ENCODE measurements around the gene JARID2. TPM values are rescaled to one million over a fixed set of nuclear protein-coding genes. Genes with fewer than 3 reads are reported as not detected.

The JARID2 gene
- polyA plus RNA-seq, 1 donor = 13.1 TPM

DNA sequence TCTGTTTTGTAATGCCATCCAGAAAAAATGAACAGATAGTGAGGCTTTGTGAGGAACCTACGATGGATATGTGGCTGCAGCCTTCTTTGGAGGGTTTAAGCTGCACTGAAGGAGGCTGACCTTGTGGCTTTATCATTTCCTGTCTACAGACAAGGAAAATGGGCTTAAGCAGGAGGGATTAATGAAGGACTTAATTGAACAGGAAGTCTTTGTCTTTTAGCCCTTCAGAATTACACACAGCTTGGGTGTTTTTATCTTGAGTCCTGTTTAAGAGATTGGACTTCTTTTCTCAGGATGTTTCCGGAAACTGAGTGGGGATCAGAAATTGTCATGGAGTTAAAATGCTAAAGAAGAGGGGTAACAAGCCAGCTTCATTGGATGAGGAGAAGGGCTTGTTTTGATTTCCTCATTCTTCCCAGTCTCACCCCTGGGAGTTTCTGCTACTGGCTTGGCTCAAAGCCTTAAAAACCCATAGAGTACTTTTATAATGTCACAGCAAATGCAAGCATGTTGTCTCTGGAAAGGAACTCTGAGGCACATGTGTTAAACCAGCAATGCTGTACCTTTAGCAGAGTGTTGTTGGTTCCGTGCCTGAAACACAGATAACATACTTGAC lies 193.6 kb downstream of the JARID2 start:
- no peak for DNase-seq (ENCODE audit: low read depth)

DNA sequence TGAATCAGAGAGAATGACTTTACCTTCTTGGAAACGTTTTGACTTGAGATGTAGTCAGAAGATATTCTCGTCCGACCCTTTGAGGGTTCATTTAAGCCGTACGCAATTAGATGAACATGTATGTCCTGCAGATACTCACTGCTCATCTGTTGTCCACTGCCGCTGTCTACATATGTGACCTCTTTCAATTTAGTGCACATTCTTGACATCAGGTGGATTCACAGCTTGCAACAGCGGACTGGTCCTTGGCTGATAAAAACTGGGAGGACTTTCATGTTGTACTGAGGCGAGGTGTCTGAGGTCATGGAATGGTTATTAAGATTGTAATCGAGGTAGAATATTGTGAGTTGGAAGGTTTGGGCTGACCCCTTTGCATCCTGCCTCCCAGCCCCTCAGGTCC lies 194.2 kb downstream of the JARID2 start:
- DNase-seq (ENCODE audit: low read depth) = no peak

DNA sequence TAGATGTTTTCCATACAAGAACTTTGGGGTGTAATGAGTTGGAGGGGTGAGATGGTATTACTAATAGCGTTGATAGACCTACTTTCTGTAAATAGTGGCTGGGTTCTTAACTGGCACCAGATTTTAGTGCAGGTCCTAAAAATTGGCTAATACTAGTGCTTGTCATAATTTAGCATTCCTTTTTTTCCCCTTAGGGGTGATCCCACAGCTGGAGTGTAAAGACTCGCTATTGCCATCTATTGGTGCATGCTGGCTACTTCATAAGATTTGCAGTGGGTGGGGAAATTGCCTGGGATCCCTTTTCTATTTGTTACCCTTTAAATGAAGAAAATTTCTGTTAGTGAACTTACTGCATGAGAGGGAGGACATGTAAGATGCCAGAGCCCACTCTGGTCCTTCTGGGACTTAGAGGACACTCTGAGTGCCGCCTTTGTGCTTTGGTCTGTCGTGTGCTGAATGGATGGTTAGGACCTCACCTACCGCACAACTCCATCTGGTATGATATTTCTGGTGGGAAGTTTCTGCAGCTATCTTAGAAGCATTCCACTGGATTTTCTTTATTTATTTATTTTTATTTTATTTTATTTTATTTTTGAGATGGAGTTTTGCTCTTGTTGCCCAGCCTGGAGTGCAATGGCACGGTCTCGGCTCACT lies 195.5 kb downstream of the JARID2 start:
- DNase-seq (ENCODE audit: low read depth) = peak; percentile 48

DNA sequence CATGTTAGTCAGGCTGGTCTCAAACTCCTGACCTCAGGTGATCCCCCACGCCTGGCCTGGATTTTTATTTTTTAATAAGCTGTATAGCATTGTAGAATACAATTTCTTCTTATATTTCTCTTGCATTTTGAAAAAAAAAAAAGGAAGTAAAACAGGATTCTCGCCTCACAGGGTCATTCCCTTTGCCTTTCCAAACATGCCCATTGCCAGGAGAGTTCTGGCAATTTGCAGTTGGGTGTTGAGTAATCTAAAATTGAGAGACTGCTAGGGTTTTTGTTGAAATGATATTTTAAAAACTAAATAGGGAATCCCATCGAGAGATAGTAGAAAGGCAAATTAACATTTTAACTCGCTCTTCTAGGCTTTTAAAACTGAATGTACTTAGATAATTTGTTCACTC lies 196.1 kb downstream of the JARID2 start:
- no peak for DNase-seq (ENCODE audit: low read depth)

DNA sequence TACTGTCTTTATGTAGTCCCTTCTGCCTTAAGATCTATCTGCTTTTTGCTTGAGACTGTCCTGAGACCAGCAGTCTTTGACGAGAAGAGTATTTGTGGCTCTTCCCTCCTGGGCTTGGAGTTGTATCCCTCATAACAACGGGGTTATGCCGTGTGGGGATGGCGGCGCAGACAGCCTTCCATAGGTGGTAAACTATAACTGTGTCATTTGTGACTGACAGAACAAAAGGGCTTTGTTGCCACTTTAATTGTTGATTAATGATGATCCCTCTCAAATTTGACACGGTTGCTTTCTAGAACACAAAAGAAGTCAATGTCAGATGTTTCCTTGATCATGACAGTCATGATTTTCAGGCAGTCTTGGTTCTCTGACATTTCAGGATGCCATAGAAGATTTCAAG lies 196.6 kb downstream of the JARID2 start:
- no peak for DNase-seq (ENCODE audit: low read depth)

DNA sequence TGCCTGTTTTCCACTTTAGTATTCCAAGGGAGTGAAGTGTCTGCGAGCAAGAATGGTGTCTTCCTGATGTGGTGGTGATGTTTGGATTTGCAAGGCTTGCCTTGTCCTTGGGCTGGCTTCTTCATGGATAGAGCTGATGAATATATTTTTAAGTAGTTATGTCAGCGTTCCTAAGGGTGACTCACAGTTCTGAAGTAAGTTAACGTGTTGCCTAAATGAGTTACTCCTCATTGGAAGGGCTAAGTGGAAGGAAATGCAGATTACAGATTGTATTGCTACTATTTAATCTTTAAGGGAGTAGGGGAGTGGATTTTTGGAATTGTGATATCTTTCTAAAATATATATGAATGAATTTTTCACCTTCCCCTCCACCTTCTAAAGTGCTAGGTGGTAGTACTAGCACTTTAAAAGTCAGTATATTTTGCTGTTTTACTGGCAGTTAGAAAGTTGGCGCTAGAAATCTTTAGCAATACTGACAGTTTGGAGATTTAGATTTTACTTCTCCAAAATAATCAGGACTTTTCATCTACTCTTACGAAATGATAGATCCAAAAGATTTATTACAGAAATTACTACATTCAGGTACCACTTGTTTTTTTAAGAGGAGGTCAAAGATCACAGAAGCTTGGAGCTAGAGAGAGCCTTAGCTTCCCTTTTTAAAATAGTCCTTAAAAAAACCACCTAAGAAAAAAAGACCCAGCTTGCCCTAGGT lies 197.4 kb downstream of the JARID2 start:
- DNase-seq (ENCODE audit: low read depth) = no peak

DNA sequence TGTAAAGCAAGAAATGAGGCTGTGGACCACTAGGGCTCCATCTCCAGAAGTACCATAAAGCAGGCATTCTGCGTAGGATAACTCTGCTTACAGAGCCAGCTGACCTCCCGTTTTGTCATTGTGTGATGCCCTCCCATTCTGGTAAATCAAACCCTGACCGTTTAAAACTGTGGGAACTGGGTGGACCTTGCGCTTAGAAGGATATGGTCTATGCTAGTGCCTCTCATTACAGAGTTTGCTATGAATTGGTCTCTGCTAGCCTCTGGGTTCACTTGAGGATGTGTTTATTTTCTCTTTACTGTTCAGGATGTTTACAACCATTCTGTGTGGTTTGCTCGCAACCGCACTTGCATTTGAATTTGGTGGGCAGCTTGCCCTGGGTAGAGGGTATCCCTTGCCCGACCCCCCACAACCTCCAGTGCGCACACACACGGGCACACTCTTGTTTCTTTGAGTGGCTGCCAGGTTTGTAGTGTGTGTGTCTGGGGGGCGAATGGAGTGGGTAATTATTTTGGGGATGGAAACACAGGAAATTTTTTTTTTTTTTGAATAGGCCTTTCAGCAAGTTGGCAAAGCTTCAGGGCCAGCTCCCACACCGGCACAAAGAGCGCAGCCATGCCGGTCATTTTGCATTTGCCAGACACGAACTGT lies 198.3 kb downstream of the JARID2 start:
- no peak for DNase-seq (ENCODE audit: low read depth)

DNA sequence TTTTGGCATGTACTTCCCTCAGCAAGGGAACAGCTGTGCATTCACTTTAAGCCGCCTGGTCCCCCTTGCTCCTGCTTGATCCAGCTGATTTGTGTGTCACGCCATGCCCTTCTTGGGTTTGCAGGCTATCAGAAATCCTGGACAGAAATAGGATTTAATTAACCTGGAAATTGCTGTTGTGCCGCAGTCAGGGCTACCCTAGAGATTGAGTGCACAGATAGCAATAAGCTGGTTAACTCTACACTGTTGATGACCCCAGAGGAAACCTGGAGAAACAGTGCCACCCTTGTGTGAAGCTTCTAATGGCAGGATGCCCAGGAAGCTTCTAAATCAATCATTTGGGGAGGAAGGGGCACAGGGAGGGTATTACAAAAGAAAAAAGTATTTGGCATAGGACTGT lies 199.0 kb downstream of the JARID2 start:
- no peak for DNase-seq (ENCODE audit: low read depth)

DNA sequence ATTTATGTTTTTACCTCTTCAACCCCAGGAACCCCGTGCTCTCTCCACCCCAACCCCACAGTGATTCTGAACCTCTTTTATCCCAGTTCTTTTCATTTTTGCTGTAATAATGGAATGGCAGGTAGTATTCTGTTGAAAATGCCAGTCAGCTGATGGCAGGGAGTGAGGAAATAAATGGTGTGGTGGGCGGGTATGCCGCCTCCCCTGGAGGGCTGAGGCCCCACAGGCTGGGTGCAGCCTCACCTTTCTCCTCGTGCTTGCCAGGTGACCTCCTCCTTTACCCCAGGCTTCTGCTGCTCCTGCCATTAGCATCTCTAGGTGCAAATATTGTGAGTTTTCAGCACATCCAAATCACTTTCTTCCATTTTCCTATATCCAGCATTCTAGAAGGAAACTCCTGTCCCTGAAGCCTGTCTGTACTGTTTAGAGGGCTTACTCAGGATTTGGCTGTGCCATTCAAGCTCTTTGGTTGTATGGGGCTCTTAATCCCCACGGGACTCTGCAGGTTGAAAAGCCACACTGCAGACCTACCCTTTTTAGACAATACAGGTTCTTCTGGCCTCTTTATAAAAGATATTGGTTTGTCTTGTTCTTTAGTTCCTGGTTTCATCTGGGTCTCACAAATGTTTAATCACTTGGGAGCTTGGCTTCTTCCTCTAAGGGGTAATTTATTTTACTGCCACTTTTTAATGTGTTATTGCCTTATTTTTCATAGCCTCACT lies 201.8 kb downstream of the JARID2 start:
- DNase-seq (ENCODE audit: low read depth) = no peak

DNA sequence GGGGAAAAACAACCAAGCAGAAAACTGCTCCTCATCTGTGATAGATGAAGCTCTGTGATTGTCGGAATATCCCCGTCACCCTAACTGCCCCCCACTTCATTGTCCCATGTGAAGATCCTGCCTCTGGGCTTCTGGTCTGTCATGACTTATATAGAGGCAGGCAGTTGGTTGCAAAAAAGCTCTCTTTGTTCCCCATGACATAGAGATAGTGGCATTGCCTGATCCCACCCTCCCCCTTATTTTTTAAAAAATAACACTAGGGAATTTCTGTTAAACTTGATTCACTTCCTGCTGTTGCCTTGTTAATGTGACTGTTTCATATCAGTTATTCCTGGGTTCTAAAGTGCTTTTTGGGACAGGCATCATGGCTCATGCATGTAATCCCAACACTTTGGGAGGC lies 203.1 kb downstream of the JARID2 start:
- DNase-seq (ENCODE audit: low read depth) = no peak

DNA sequence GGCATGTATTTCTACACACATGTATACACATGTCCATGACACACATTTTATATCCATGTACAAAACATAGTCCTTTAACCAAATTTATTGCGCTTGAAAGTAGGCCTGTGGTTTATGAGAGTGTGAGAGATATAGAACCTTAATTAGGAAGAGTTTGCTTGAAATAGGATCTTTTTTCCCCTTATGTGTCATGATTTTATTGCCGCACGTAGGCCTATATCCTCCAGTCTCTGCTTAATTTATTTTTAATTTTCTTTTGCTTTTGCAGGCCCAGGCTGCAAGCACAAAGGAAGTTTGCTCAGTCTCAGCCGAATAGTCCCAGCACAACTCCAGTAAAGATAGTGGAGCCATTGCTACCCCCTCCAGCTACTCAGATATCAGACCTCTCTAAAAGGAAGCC lies 205.9 kb downstream of the JARID2 start:
- DNase-seq (ENCODE audit: low read depth) = no peak

DNA sequence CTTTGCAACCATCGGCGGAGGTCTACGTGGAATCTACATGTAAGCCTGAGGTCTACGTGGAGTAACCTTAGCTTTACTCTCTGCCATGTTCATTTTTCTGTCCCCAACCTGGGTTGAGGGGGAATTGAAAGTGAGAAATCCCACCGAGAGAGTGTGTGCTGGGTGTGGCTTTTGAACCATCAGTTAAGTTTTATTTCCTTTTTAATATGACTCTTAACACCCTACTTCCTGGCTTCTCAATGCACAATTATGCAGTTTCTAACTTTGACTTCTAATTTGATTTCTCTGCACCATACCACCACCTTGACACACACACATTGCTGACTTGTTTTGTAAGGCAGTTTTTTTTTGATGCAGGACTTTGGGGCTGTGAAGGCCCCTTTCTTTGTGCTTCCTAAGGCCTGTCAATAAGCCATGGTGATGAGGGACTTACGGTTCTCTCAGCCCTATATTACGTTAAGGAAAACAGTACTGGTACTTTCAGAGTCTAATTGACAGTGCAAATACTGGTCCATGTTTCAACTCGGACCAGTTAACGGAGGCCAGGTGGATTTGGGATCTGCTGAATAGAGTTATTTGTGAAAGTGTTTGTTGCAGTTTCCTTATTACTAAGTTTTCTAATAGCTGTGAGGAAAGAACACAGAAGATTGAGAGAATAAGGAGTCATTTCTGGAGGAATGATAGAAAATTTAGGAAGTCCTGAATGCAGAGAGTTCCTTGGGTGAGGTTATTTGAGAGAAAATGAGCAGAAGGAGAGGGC lies 206.5 kb downstream of the JARID2 start:
- DNase-seq (ENCODE audit: low read depth) = no peak

DNA sequence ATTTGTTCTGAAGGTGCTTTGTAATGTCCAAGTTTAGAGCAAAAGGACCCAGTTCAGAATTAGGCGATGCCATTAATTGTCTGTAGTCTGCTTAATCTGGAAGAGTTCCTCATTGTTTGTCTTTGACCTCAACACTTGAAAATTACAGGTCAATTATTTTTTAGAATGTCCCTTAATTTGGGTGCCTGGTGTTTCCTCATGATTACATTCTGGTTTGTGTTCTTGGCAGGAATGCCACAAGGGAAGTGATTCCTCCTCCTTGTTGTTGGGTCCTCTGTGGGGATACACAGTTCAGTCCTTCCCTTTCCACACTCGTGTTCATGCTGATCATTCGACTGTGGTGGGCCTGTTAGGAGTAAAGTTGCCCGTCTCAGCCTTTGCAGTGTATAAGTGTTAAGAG lies 207.3 kb downstream of the JARID2 start:
- no peak for DNase-seq (ENCODE audit: low read depth)

DNA sequence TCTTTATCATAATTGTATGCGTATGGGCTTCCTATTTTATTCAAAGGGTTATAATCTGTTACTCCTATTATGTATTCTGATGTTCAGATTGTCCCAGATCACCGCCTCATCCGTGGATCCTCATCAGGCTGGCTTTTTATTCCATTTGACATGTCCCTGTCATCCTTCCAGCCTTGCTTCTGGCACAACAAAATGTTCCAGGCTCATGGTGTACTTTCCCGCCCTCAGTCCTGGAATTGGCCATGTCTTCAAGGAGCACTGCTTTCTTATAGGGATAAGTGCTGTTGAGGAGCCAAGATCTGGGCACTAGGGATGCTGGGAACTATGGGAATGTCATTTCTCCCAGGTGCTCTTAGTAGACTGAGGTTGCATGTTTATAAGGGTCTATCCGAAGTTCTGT lies 207.8 kb downstream of the JARID2 start:
- no peak for DNase-seq (ENCODE audit: low read depth)

DNA sequence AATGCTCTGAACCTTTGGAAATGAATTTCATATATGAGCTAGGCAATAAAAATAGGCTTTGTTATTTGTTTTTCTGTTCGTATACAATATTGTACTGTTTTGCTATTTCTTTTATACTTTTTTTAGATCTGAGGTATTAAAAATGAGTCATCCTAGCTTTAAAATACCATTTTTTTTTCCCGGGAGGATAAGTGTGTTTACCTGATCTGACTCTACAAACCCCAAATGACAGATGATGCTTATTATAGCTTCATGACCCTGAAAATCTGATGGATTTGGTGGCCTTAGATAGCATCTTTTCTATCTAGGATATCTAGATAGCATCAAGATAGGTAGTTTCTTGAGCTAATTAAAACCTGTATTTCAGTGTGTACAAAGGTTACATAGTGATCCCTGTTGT lies 210.6 kb downstream of the JARID2 start:
- DNase-seq (ENCODE audit: low read depth) = no peak

DNA sequence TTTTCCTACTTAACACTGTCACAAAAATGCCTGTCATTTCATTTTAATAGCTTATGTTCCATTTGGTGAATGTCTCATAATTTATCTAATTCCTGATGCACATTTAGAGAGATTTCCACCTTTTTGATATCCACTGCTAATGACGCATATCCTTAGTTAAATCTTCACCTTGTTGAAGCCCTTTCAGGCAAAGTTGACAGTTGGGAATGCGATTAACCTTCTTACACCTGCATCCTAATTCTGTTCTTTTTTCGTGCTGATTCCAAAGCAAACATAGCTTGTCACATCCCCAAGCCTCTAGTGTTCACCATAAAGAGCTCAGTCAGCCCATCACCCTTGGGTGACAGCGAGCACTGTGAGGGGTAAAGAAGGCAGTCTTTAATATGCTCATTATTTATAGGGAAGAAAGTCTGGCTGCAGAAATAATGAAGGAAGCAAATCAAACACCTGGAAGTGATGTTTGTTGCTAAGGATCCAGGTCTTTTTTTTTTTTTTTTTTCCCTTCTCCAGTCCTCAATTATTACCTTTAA lies 211.3 kb downstream of the JARID2 start:
- DNase-seq (ENCODE audit: low read depth) = no peak

DNA sequence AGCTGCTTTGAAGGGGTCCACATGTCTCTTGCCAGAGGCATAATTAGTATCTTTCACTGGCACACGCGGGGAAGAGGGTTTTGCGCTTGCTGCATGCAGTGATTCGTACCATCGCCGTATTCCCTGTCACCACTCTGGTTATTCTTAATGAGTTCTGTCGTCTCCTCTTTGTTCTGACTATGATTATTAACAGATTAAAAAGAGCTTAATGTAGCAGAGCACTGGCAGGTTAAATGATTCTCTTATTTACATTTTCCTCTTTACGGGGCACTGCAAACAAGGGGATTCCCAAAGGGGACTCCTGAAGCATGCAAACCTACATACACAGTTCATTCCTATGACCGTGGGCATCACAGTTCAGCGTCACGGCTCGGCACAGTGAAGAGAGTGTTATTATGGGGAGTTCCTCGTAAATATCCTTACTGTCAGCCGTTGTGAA lies 212.2 kb downstream of the JARID2 start:
- DNase-seq (ENCODE audit: low read depth) = no peak

DNA sequence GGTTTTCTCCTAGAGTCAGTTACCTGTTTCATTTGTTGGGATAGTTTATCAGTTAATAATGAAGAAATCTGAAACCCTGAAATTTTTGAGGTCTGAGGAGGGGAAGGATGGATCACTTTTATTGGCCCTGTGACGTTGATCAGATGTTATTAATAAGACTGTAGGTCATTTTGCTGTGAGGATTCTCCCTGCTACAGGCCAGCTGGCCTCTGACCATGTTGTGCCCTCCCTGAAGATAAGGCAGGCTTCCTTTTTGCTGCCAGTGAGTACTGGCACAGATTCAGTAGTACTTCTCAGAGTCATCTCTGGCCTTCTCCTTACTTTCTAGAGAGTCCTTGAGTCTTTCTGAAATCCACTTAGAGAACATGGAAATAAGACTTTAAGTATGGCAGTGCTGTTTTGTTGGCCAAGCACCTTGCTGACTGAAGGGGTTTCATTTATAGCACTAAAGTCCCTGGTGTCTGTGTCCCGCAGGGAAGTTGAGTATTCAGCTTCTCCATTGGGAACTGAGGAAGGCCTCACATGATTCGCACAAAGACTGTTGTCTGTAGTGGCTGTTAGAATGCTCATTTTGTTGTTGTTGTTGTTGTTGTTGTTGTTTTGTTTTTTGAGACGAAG lies 214.3 kb downstream of the JARID2 start:
- DNase-seq (ENCODE audit: low read depth) = no peak

DNA sequence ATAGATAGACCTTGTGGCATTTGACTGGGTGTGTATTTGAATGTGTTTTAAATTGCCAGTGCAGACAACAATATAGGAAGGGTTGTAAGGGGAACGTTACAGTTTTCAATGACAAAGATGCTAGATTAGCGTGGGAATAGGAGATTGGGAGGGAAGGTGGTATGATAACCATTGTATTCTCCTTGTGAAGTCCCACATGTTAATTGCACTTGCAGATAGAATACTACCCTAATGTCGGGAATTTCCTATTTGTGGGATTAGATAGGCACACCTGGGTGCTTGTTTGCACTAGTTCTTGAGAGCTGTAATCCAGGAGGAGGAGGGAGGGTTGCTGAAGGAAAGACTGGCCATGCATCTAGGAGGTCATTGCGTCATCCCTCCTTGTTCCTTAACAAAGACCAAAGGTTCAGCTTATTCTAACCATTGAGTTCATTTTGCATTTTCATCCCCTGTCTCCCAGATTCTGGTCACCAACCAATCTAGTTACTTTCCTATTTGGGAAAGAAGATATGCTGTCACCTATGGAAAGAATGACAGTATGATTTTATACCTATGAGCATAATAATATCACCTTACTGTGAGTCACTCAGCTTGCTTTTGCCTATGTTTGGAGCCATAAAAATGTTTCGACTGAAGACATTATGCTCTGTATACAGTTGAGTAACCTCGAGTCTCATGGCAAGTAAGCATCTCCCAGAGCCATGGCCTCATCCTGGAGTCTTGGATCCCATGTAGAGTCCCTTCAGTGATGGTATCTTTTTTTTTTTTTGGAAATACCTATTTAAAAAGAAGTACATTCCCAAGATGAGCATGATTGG lies 215.5 kb downstream of the JARID2 start:
- no peak for DNase-seq (ENCODE audit: low read depth)

DNA sequence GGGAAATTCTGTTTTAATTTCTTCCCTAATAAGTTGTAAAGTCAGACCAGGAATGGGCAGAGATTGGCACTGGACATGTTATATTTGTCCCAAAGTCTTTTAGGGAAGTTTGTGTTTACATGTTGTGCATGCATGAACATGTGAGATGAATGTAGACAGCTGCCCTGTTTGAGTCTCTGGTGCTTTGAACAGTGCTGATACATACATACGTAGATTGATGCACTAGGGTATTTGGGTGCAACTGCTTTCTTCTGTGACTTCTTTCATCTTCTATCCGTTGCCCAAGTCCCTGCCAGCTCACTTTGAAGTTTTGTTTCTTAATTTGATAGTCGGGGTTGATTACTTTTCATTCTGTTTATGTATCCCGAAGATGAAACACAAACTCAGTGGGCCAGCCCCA lies 216.4 kb downstream of the JARID2 start:
- no peak for DNase-seq (ENCODE audit: low read depth)

All from forelimb muscle (tissue), 1 donor.